A549 treated with dexamethasone at 1 μM for 4 hours (cell line): Measurements from ENCODE around the gene SH3BP4. TPM values are rescaled to one million over a fixed set of nuclear protein-coding genes. Genes with fewer than 3 reads are reported as not detected.

Experiments
- total RNA-seq: library from RNA; stranded (reverse); fragments of 200-300 nt; extraction: Qiagen RNA extraction; gene quantifications from 5 replicates; pipeline ENCODE4 v1.2.3, GENCODE V29; 2022

SH3BP4 gene
- 32.9 to 43.2 TPM (median 38.7 TPM) in 5 replicates for total RNA-seq

GRCh38 chr2:234951664-234952269, at the start of gene SH3BP4:
SH3BP4 (plus strand) TSS chr2:234952017; CDS start chr2:235035003, 82,986 bp downstream.

